ENCODE data around the gene ZNF804A. TPM values are rescaled to one million over a fixed set of nuclear protein-coding genes. Genes with fewer than 3 reads are reported as not detected.

ZNF804A gene
- total RNA-seq, 1 experiment from 2014 or later: 3.4 TPM

DNA sequence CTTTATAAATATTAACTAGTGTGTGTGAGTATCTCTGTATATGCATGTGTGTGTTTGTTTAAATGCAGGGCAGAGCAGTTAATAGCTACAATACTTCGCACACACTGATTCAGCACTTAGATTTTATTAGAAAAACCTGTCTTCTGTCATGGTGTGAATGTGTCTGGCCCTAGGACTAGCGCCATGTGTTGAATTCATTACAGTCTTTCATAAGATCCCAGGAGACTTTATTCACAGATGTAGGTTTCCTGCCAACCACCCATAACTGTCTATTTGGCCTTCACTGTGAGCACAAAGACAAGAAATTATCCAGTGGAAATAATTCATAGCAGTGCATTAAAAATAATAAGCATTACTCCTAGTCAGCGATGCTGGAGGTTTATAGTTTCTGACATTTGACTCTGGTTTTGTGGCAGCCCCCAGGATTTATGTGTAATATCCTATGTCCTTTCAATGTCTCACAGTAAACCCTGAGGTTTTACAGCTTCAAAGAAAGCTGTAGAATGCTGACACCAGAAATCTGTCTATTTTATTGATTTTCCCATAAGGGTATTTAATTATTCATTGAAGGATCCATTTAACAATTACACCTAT, 93.9 kb downstream of the ZNF804A start:
- POLR2A ChIA-PET (ENCODE audit: low non-redundant PET): no interaction called here
- BruUV-seq (replicated peaks): no TSS peak
- CTCF ChIA-PET: no interaction called here
- no peaks in the 10 kb centered on the region for H3K36me3 ChIP-seq (ENCODE audit: insufficient read depth, low read length, poor library complexity, severe bottlenecking)
- H3K9me3 ChIP-seq (ENCODE audit: low read depth, low read length, poor library complexity, severe bottlenecking): no peaks in the 10 kb centered on the region
- H3K4me1 ChIP-seq (ENCODE audit: insufficient read depth, low read length, poor library complexity, severe bottlenecking): peaks cover 28% of the 10 kb centered on the region
- H3K27ac ChIP-seq (ENCODE audit: low read depth, low read length, poor library complexity, severe bottlenecking): peak overlapping the region; percentile 64
- DNase-seq (ENCODE audit: low spot score): peak; percentile 95
- no peaks in the 10 kb centered on the region for H3K27me3 ChIP-seq (replicated peaks; ENCODE audit: insufficient read depth, low read depth, low read length, poor library complexity)
- intact Hi-C loops (cut with micrococcal nuclease; ENCODE audit: unreplicated experiment): loop anchor here (1.0 kb wide), 2 partner anchors 43 to 73 kb away; no protein-coding TSS in a partner anchor
- no peak for TF ChIP-seq EZH2 (IDR thresholded peaks at IDR 0.05; ENCODE audit: borderline replicate concordance, low read depth, low read length, poor library complexity, severe bottlenecking)
- TF ChIP-seq, protein P1, sequence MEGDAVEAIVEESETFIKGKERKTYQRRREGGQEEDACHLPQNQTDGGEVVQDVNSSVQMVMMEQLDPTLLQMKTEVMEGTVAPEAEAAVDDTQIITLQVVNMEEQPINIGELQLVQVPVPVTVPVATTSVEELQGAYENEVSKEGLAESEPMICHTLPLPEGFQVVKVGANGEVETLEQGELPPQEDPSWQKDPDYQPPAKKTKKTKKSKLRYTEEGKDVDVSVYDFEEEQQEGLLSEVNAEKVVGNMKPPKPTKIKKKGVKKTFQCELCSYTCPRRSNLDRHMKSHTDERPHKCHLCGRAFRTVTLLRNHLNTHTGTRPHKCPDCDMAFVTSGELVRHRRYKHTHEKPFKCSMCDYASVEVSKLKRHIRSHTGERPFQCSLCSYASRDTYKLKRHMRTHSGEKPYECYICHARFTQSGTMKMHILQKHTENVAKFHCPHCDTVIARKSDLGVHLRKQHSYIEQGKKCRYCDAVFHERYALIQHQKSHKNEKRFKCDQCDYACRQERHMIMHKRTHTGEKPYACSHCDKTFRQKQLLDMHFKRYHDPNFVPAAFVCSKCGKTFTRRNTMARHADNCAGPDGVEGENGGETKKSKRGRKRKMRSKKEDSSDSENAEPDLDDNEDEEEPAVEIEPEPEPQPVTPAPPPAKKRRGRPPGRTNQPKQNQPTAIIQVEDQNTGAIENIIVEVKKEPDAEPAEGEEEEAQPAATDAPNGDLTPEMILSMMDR (conservative IDR thresholded peaks at IDR 0.05; ENCODE audit: low read depth, low read length): no peak
- H3K4me3 ChIP-seq (ENCODE audit: low read depth, low read length, poor library complexity, severe bottlenecking): no peak overlapping the region

DNA sequence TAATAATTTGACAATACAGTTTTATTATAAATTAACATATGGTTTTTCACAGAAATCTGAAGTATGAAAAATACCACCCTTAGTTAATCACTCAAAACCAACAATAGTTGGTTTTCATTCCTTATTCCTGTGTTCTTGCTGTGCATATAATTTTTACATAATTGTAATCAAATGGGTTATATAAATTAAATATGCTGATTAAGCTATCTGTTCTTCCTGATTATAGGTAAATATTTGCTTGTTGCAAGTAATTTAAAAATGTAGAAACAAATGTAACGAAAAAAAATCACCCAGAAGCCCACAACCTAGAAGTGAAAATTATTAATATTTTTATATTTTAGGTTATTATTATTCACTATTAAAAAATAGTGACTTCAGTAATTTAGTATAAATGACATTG, 98.3 kb downstream of the ZNF804A start:
- H3K4me3 ChIP-seq (ENCODE audit: low read depth, low read length, poor library complexity, severe bottlenecking): no peak overlapping the region
- H3K36me3 ChIP-seq (ENCODE audit: insufficient read depth, low read length, poor library complexity, severe bottlenecking): no peaks in the 10 kb centered on the region
- TF ChIP-seq EZH2 (IDR thresholded peaks at IDR 0.05; ENCODE audit: borderline replicate concordance, low read depth, low read length, poor library complexity, severe bottlenecking): no peak
- TF ChIP-seq, protein P1 (conservative IDR thresholded peaks at IDR 0.05; ENCODE audit: low read depth, low read length): no peak
- H3K27ac ChIP-seq (ENCODE audit: low read depth, low read length, poor library complexity, severe bottlenecking): no peak overlapping the region
- POLR2A ChIA-PET (ENCODE audit: low non-redundant PET): no interaction called here
- H3K9me3 ChIP-seq (ENCODE audit: low read depth, low read length, poor library complexity, severe bottlenecking): no peaks in the 10 kb centered on the region
- no peaks in the 10 kb centered on the region for H3K27me3 ChIP-seq (replicated peaks; ENCODE audit: insufficient read depth, low read depth, low read length, poor library complexity)
- no TSS peak for BruUV-seq (replicated peaks)
- intact Hi-C loops (cut with micrococcal nuclease; ENCODE audit: unreplicated experiment): no loop called here
- peaks cover 20% of the 10 kb centered on the region for H3K4me1 ChIP-seq (ENCODE audit: insufficient read depth, low read length, poor library complexity, severe bottlenecking)
- DNase-seq (ENCODE audit: low spot score): no peak
- CTCF ChIA-PET: no interaction called here

DNA sequence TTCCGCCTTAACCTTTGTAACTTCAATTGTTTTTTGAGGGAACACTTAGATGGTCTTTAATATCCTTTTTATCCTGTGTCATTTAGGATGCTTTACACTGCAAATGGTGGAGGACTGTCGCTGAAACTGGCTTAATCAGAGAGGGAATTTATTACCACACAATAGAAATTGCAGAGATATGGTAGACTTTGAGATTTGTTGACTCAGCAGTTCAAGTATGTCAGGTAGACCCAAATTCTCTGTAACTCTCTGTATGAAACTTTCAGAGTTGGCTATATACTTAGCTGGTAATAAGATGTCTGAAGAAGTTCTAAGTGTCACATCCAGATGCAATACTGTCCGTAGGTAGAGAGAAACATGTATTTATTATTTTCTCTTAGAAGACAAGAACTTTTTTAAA, 100.1 kb downstream of the ZNF804A start:
- TF ChIP-seq EZH2 (IDR thresholded peaks at IDR 0.05; ENCODE audit: borderline replicate concordance, low read depth, low read length, poor library complexity, severe bottlenecking): no peak
- TF ChIP-seq, protein P1 (conservative IDR thresholded peaks at IDR 0.05; ENCODE audit: low read depth, low read length): no peak
- no peak for DNase-seq (ENCODE audit: low spot score)
- CTCF ChIA-PET: no interaction called here
- Histone ChIP-seq H3K4me1 (ENCODE audit: insufficient read depth, low read length, poor library complexity, severe bottlenecking) (peaks cover 4% of the 10 kb centered on the region), H3K9me3 (ENCODE audit: low read depth, low read length, poor library complexity, severe bottlenecking) (no peaks in the 10 kb centered on the region), H3K27me3 (replicated peaks; ENCODE audit: insufficient read depth, low read depth, low read length, poor library complexity) (no peaks in the 10 kb centered on the region), H3K4me3 (ENCODE audit: low read depth, low read length, poor library complexity, severe bottlenecking) (no peak overlapping the region), H3K36me3 (ENCODE audit: insufficient read depth, low read length, poor library complexity, severe bottlenecking) (no peaks in the 10 kb centered on the region), H3K27ac (ENCODE audit: low read depth, low read length, poor library complexity, severe bottlenecking) (no peak overlapping the region)
- no TSS peak for BruUV-seq (replicated peaks)
- POLR2A ChIA-PET (ENCODE audit: low non-redundant PET): no interaction called here
- intact Hi-C loops (cut with micrococcal nuclease; ENCODE audit: unreplicated experiment): no loop called here
